ENCODE measurements around the gene C19orf81.

C19orf81 gene

GRCh38 chr19:50673118-50673517 lies 23.9 kb downstream of the C19orf81 start:
- Histone ChIP-seq H3K9ac (no peak overlapping the region), H3K79me2 (ENCODE audit: insufficient read depth, low read depth) (no peaks in the 10 kb centered on the region), H3K4me3 (IDR thresholded peaks at IDR 0.05; ENCODE audit: insufficient read depth, low read depth, low read length) (no peak overlapping the region), H3K4me2 (no peak overlapping the region), H3K27me3 (ENCODE audit: insufficient read depth, low read depth) (peaks cover 10% of the 10 kb centered on the region; the same call in 1 of the 2 replicates), H3K4me1 (ENCODE audit: low read depth, poor library complexity, severe bottlenecking) (no peaks in the 10 kb centered on the region), H3K27ac (no peak overlapping the region), H2AFZ (ENCODE audit: low read depth) (no peak overlapping the region), H3K36me3 (ENCODE audit: insufficient read depth) (no peaks in the 10 kb centered on the region), H4K20me1 (ENCODE audit: insufficient read depth) (no peaks in the 10 kb centered on the region)
- TF ChIP-seq CTCF (conservative IDR thresholded peaks at IDR 0.05; ENCODE audit: low read depth, low read length), result no peak

- Histone ChIP-seq H3K36me3 (ENCODE audit: insufficient read depth) (no peaks in the 10 kb centered on the region), H3K4me1 (ENCODE audit: low read depth, poor library complexity, severe bottlenecking) (no peaks in the 10 kb centered on the region), H3K27ac (no peak overlapping the region), H2AFZ (ENCODE audit: low read depth) (no peak overlapping the region), H3K27me3 (ENCODE audit: insufficient read depth, low read depth) (peaks cover 7% of the 10 kb centered on the region; the same call in 1 of the 2 replicates), H3K4me2 (no peak overlapping the region), H3K4me3 (IDR thresholded peaks at IDR 0.05; ENCODE audit: insufficient read depth, low read depth, low read length) (no peak overlapping the region), H4K20me1 (ENCODE audit: insufficient read depth) (no peaks in the 10 kb centered on the region), H3K79me2 (ENCODE audit: insufficient read depth, low read depth) (no peaks in the 10 kb centered on the region), H3K9ac (no peak overlapping the region)
- TF ChIP-seq CTCF (conservative IDR thresholded peaks at IDR 0.05; ENCODE audit: low read depth, low read length), result no peak
Measured at GRCh38 chr19:50676625-50677197, 27.5 kb downstream of the C19orf81 start.

GRCh38 chr19:50677636-50678035 lies 28.4 kb downstream of the C19orf81 start:
- Histone ChIP-seq H3K4me2 (no peak overlapping the region), H3K36me3 (ENCODE audit: insufficient read depth) (no peaks in the 10 kb centered on the region), H2AFZ (ENCODE audit: low read depth) (no peak overlapping the region), H3K4me3 (IDR thresholded peaks at IDR 0.05; ENCODE audit: insufficient read depth, low read depth, low read length) (no peak overlapping the region), H3K27me3 (ENCODE audit: insufficient read depth, low read depth) (peaks cover 4% of the 10 kb centered on the region; the same call in 1 of the 2 replicates), H3K4me1 (ENCODE audit: low read depth, poor library complexity, severe bottlenecking) (no peaks in the 10 kb centered on the region), H3K79me2 (ENCODE audit: insufficient read depth, low read depth) (no peaks in the 10 kb centered on the region), H4K20me1 (ENCODE audit: insufficient read depth) (no peaks in the 10 kb centered on the region), H3K27ac (no peak overlapping the region), H3K9ac (no peak overlapping the region)
- no peak for TF ChIP-seq CTCF (conservative IDR thresholded peaks at IDR 0.05; ENCODE audit: low read depth, low read length)

- no peak for TF ChIP-seq CTCF (conservative IDR thresholded peaks at IDR 0.05; ENCODE audit: low read depth, low read length)
- no peak overlapping the region for H3K4me3 ChIP-seq (IDR thresholded peaks at IDR 0.05; ENCODE audit: insufficient read depth, low read depth, low read length)
- no peaks in the 10 kb centered on the region for H3K36me3 ChIP-seq (ENCODE audit: insufficient read depth)
- no peaks in the 10 kb centered on the region for H4K20me1 ChIP-seq (ENCODE audit: insufficient read depth)
- H3K4me2 ChIP-seq, result no peak overlapping the region
- H3K9ac ChIP-seq, result no peak overlapping the region
- no peak overlapping the region for H2AFZ ChIP-seq (ENCODE audit: low read depth)
- H3K4me1 ChIP-seq (ENCODE audit: low read depth, poor library complexity, severe bottlenecking), result no peaks in the 10 kb centered on the region
- no peak overlapping the region for H3K27ac ChIP-seq
- H3K79me2 ChIP-seq (ENCODE audit: insufficient read depth, low read depth), result no peaks in the 10 kb centered on the region
- H3K27me3 ChIP-seq (ENCODE audit: insufficient read depth, low read depth), result peaks cover 8% of the 10 kb centered on the region; the same call in 1 of the 2 replicates
Measured at GRCh38 chr19:50678323-50678722, 29.1 kb downstream of the C19orf81 start.
